ENCODE results near the gene ADAMTS15. TPM values are rescaled to one million over a fixed set of nuclear protein-coding genes. Genes with fewer than 3 reads are reported as not detected.

Gene ADAMTS15
- total RNA-seq, 1 donor from 2014 or later, result 2.0 TPM

- no peak for DNase-seq (ENCODE audit: low read depth)
Observed at GRCh38 chr11:130418756-130419155, 29.7 kb upstream of the ADAMTS15 start.

- DNase-seq (ENCODE audit: low read depth), result no peak
Observed at GRCh38 chr11:130420478-130421198, 27.8 kb upstream of the ADAMTS15 start.

- DNase-seq (ENCODE audit: low read depth), result no peak
Observed at GRCh38 chr11:130421199-130421585, 27.3 kb upstream of the ADAMTS15 start.

- DNase-seq (ENCODE audit: low read depth), result no peak
Observed at GRCh38 chr11:130421697-130422096, 26.7 kb upstream of the ADAMTS15 start.

GRCh38 chr11:130422251-130422995 is 26.0 kb upstream of the ADAMTS15 start:
- DNase-seq (ENCODE audit: low read depth), result no peak

- DNase-seq (ENCODE audit: low read depth), result no peak
Observed at GRCh38 chr11:130423541-130424142, 24.8 kb upstream of the ADAMTS15 start.

GRCh38 chr11:130424613-130425140 is 23.8 kb upstream of the ADAMTS15 start:
- no peak for DNase-seq (ENCODE audit: low read depth)

- DNase-seq (ENCODE audit: low read depth), result no peak
Observed at GRCh38 chr11:130425156-130425555, 23.3 kb upstream of the ADAMTS15 start.

- no peak for DNase-seq (ENCODE audit: low read depth)
Observed at GRCh38 chr11:130426223-130426836, 22.1 kb upstream of the ADAMTS15 start.

GRCh38 chr11:130426837-130427341 is 21.6 kb upstream of the ADAMTS15 start:
- no peak for DNase-seq (ENCODE audit: low read depth)

- no peak for DNase-seq (ENCODE audit: low read depth)
Observed at GRCh38 chr11:130427581-130428315, 20.7 kb upstream of the ADAMTS15 start.

- no peak for DNase-seq (ENCODE audit: low read depth)
Observed at GRCh38 chr11:130428316-130429119, 19.9 kb upstream of the ADAMTS15 start, which contains the start of gene ADAMTS8. Gene ADAMTS8 (minus strand): TSS chr11:130428609. CDS start chr11:130428286, 323 bp downstream.

- DNase-seq (ENCODE audit: low read depth), result no peak
Observed at GRCh38 chr11:130429120-130429681, 19.2 kb upstream of the ADAMTS15 start.

- no peak for DNase-seq (ENCODE audit: low read depth)
Observed at GRCh38 chr11:130429983-130430382, 18.5 kb upstream of the ADAMTS15 start.

- peak; percentile 59 for DNase-seq (ENCODE audit: low read depth)
Observed at GRCh38 chr11:130431331-130431773, 17.1 kb upstream of the ADAMTS15 start.

GRCh38 chr11:130431801-130432200 is 16.6 kb upstream of the ADAMTS15 start:
- DNase-seq (ENCODE audit: low read depth), result no peak

- no peak for DNase-seq (ENCODE audit: low read depth)
Observed at GRCh38 chr11:130433357-130433756, 15.1 kb upstream of the ADAMTS15 start.

- DNase-seq (ENCODE audit: low read depth), result peak; percentile 70
Observed at GRCh38 chr11:130434521-130435223, 13.8 kb upstream of the ADAMTS15 start.

- no peak for DNase-seq (ENCODE audit: low read depth)
Observed at GRCh38 chr11:130435671-130436070, 12.8 kb upstream of the ADAMTS15 start.

Data from renal cortical epithelial cell (primary cell).